H9 (cell line): ENCODE data around the gene C9orf72. TPM values are rescaled to one million over a fixed set of nuclear protein-coding genes. Genes with fewer than 3 reads are reported as not detected.

Source experiments
- DNase-seq: peaks from one replicate; pipeline ENCODE4 v3.0.0-alpha.2; 2017
- H2AFZ ChIP-seq: one replicate; pipeline ENCODE4 v1.6.1; 2013; ENCODE audit warnings: mild to moderate bottlenecking, low read length, control low read depth, moderate library complexity
- H2AK5ac ChIP-seq: 2 replicates; pipeline ENCODE4 v1.6.1; 2013; ENCODE audit warnings: low read length, control low read depth, mixed read lengths; ENCODE audit not compliant: insufficient read length
- H2BK120ac ChIP-seq: one replicate; pipeline ENCODE4 v1.6.1; 2013; ENCODE audit warnings: low read depth, mild to moderate bottlenecking, low read length, control low read depth, inconsistent platforms; ENCODE audit not compliant: poor library complexity, severe bottlenecking
- H2BK12ac ChIP-seq: 2 replicates; pipeline ENCODE4 v1.6.1; 2013; ENCODE audit warnings: low read length, control low read depth, mixed read lengths, low read depth; ENCODE audit not compliant: insufficient read length
- H2BK15ac ChIP-seq: 2 replicates; pipeline ENCODE4 v1.6.1; 2013; ENCODE audit warnings: low read depth, low read length, control low read depth
- H2BK20ac ChIP-seq: one replicate; pipeline ENCODE4 v1.6.1; 2013; ENCODE audit warnings: low read depth, mild to moderate bottlenecking, low read length, control low read depth, inconsistent platforms; ENCODE audit not compliant: poor library complexity, severe bottlenecking
- H2BK5ac ChIP-seq: 2 replicates; pipeline ENCODE4 v1.6.1; 2013; ENCODE audit warnings: low read length, control low read depth, mixed read lengths; ENCODE audit not compliant: insufficient read length
- H3K14ac ChIP-seq: 2 replicates; pipeline ENCODE4 v1.6.1; 2013; ENCODE audit warnings: low read length, control low read depth; ENCODE audit not compliant: insufficient read depth
- H3K18ac ChIP-seq: 2 replicates; pipeline ENCODE4 v1.6.1; 2013; ENCODE audit warnings: low read depth, mild to moderate bottlenecking, mixed read lengths, low read length, control low read depth; ENCODE audit not compliant: insufficient read length
- H3K23ac ChIP-seq: 2 replicates; pipeline ENCODE4 v1.6.1; 2013; ENCODE audit warnings: low read length, control low read depth, mixed read lengths, low read depth; ENCODE audit not compliant: insufficient read length
- H3K23me2 ChIP-seq: 2 replicates; pipeline ENCODE4 v1.6.1; 2013; ENCODE audit warnings: low read depth, mild to moderate bottlenecking, mixed read lengths, low read length, control low read depth; ENCODE audit not compliant: insufficient read length, poor library complexity, severe bottlenecking
- H3K27ac ChIP-seq: 2 replicates; pipeline ENCODE4 v1.5.1; 2013; ENCODE audit warnings: low read length, control low read depth, mixed read lengths, low read depth; ENCODE audit not compliant: insufficient read length
- H3K27me3 ChIP-seq: 2 replicates; pipeline ENCODE4 v1.6.1; 2013; ENCODE audit warnings: low read length, control low read depth, inconsistent platforms; ENCODE audit not compliant: insufficient read depth
- H3K4ac ChIP-seq: 2 replicates; pipeline ENCODE4 v1.6.1; 2013; ENCODE audit warnings: low read depth, mild to moderate bottlenecking, control low read depth, inconsistent platforms, low read length, moderate library complexity
- H3K4me1 ChIP-seq: 2 replicates; pipeline ENCODE4 v1.6.1; 2013; ENCODE audit warnings: low read length, control low read depth, inconsistent platforms; ENCODE audit not compliant: insufficient read depth
- H3K4me2 ChIP-seq: 2 replicates; pipeline ENCODE4 v1.6.1; 2013; ENCODE audit warnings: low read length, control low read depth, mixed read lengths; ENCODE audit not compliant: insufficient read length, insufficient read depth
- H3K56ac ChIP-seq: 2 replicates; pipeline ENCODE4 v1.6.1; 2013; ENCODE audit warnings: low read depth, mild to moderate bottlenecking, mixed read lengths, low read length, control low read depth; ENCODE audit not compliant: insufficient read length
- H3K79me1 ChIP-seq: 2 replicates; pipeline ENCODE4 v1.6.1; 2013; ENCODE audit warnings: low read depth, mild to moderate bottlenecking, moderate library complexity, low read length, control low read depth, inconsistent platforms; ENCODE audit not compliant: insufficient read depth, poor library complexity, severe bottlenecking
- H3K79me2 ChIP-seq: 2 replicates; pipeline ENCODE4 v1.6.1; 2013; ENCODE audit warnings: low read length, control low read depth, inconsistent platforms; ENCODE audit not compliant: insufficient read depth
- H3K9ac ChIP-seq: 2 replicates; pipeline ENCODE4 v1.6.1; 2013; ENCODE audit warnings: low read length, control low read depth, mixed read lengths; ENCODE audit not compliant: insufficient read length; ENCODE audit errors: extremely low read depth
- H3K9me3 ChIP-seq: one replicate; pipeline ENCODE4 v1.6.1; 2013; ENCODE audit warnings: low read depth, low read length, inconsistent platforms; ENCODE audit not compliant: control insufficient read depth
- H3T11ph ChIP-seq: one replicate; pipeline ENCODE4 v1.6.1; 2013; ENCODE audit warnings: mild to moderate bottlenecking, low read length, control low read depth, inconsistent platforms
- H4K20me1 ChIP-seq: one replicate; pipeline ENCODE4 v1.6.1; 2013; ENCODE audit not compliant: control insufficient read depth, insufficient read length, insufficient read depth
- H4K5ac ChIP-seq: 2 replicates; pipeline ENCODE4 v1.6.1; 2013; ENCODE audit warnings: low read depth, mild to moderate bottlenecking, mixed read lengths, low read length, control low read depth; ENCODE audit not compliant: insufficient read length
- H4K8ac ChIP-seq: replicated peaks from 2 replicates; pipeline ENCODE4 v1.6.1; 2013; ENCODE audit warnings: low read length, control low read depth, mixed read lengths, low read depth; ENCODE audit not compliant: insufficient read length
- H4K91ac ChIP-seq: 2 replicates; pipeline ENCODE4 v1.6.1; 2013; ENCODE audit warnings: low read depth, mild to moderate bottlenecking, moderate library complexity, mixed read lengths, low read length, control low read depth; ENCODE audit not compliant: insufficient read length
- H3K27ac Mint-ChIP-seq, 3 experiments: 2 replicates in 2 of 3; 3 replicates in 1 of 3; pipeline ENCODE4 v1.8.0; 2020 to 2021; ENCODE audit warnings: mixed read lengths in 3 of 3, mild to moderate bottlenecking in 1 of 3, moderate library complexity in 1 of 3
- H3K27me3 Mint-ChIP-seq: 2 replicates; pipeline ENCODE4 v1.8.0; 2021; ENCODE audit warnings: low read depth, mild to moderate bottlenecking, moderate library complexity, mixed read lengths
- H3K36me3 Mint-ChIP-seq, 3 experiments: 2 replicates in 2 of 3; 3 replicates in 1 of 3; pipeline ENCODE4 v1.8.0; 2020 to 2021; ENCODE audit warnings: low read depth in 3 of 3, mixed read lengths in 3 of 3; ENCODE audit not compliant: insufficient read depth in 1 of 3
- H3K4me1 Mint-ChIP-seq, 2 experiments: 2 replicates each; pipeline ENCODE4 v1.8.0; 2020; ENCODE audit warnings: mixed read lengths in 2 of 2
- H3K4me3 Mint-ChIP-seq, 2 experiments: 2 replicates in 1 of 2; 3 replicates in 1 of 2; pipeline ENCODE4 v1.8.0; 2020 to 2021; ENCODE audit warnings: mild to moderate bottlenecking in 2 of 2, mixed read lengths in 2 of 2, moderate library complexity in 1 of 2
- H3K9me3 Mint-ChIP-seq, 2 experiments: 2 replicates in 1 of 2; 3 replicates in 1 of 2; pipeline ENCODE4 v1.8.0; 2020; ENCODE audit warnings: mild to moderate bottlenecking in 2 of 2, mixed read lengths in 2 of 2, moderate library complexity in 1 of 2
- CTCF ChIP-seq: fragments of 200-600 bp; sonication (generic); conservative IDR thresholded peaks from 3 replicates; pipeline ENCODE4 v1.8.0; 2021; ENCODE audit warnings: antibody characterized with exemption, mild to moderate bottlenecking
- WGBS: extraction: QIAGEN DNeasy Blood & Tissue Kit; methylation state at CpG from one replicate; pipeline ENCODE4 v1.1.7; 2013; ENCODE audit warnings: missing lambda C conversion rate, low lambda C conversion rate, mixed read lengths; ENCODE audit not compliant: insufficient read length; ENCODE audit errors: extremely low coverage; 5-methylcytosine and 5-hydroxymethylcytosine counted together
- total RNA-seq: library from RNA; stranded (reverse); gene quantifications from 2 replicates; pipeline ENCODE4 v1.2.1, GENCODE V29; 2021

C9orf72 gene
- total RNA-seq, 1 experiment from 2014 or later, result 17.0 TPM

DNA sequence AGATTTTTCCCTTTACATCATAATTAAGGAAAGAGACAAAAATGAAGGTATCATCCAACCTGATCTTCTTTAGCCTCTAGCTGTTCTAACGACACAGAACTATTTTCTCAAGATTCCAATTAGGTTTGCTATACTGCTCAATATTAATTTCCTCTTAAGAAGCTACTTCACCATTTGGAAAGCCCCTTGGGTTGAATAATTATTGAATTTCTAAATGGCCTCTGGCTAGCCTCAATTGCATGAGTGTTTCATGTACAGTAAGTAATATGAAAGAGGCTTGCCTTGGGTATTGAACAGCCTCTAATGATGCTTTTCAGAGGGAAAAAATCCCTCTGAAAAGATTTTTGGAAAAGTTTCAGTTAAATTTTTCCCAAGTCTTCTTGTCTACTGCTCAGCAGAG lies 40.0 kb downstream of the C9orf72 start:
- Histone ChIP-seq H2AK5ac (no peak overlapping the region), H2BK12ac (no peak overlapping the region), H2BK120ac (no peak overlapping the region), H3K23ac (no peak overlapping the region), H2BK15ac (no peak overlapping the region), H4K20me1 (no peaks in the 10 kb centered on the region), H3K9me3 (no peaks in the 10 kb centered on the region), H3K27me3 (no peaks in the 10 kb centered on the region), H3K18ac (no peak overlapping the region), H3K23me2 (peaks cover 3% of the 10 kb centered on the region), H3K27ac (no peak overlapping the region), H4K8ac (no peak overlapping the region), H3K56ac (no peak overlapping the region), H2BK20ac (no peak overlapping the region), H3K9ac (no peak overlapping the region), H3K79me1 (no peaks in the 10 kb centered on the region), H2AFZ (no peak overlapping the region), H3K79me2 (no peaks in the 10 kb centered on the region; the same call in 1 of the 2 replicates), H2BK5ac (no peak overlapping the region), H3K4me1 (no peaks in the 10 kb centered on the region; the same call in 1 of the 2 replicates), H3K14ac (no peak overlapping the region), H4K5ac (no peak overlapping the region), H3K4ac (no peak overlapping the region), H3T11ph (no peak overlapping the region), H3K4me2 (no peak overlapping the region), H4K91ac (no peak overlapping the region)
- Mint-ChIP-seq H3K27ac (no peak overlapping the region), H3K4me3 (no peak overlapping the region), H3K27me3 (no peaks in the 10 kb centered on the region; the same call in 1 of the 2 replicates), H3K9me3 (no peaks in the 10 kb centered on the region), H3K36me3 (peaks cover 0 to 5% (median 0%) of the 10 kb centered on the region in 3 experiments; a peak in 1 of 7 replicates), H3K4me1 (peaks cover 14 to 19% of the 10 kb centered on the region in 2 experiments)
- TF ChIP-seq CTCF, result no peak
- DNase-seq, result no peak
- WGBS, result no CpG with 5 or more reads among the region's 1 CpG
